Measurements from ENCODE around the gene P4HB. TPM values are rescaled to one million over a fixed set of nuclear protein-coding genes. Genes with fewer than 3 reads are reported as not detected.

Gene P4HB
- total and polyA plus RNA-seq, 12 donors: 244 to 801 (median 332) TPM

- TF ChIP-seq CTCF (IDR thresholded peaks at IDR 0.05): no peak
Observed at GRCh38 chr17:81814748-81815645, 45.3 kb downstream of the P4HB start.

GRCh38 chr17:81813861-81814683, 46.3 kb downstream of the P4HB start:
- ATAC-seq (no peak), DNase-seq (no peak)
- no peaks in the 10 kb centered on the region for H3K36me3 ChIP-seq
- no peaks in the 10 kb centered on the region for H3K9me3 ChIP-seq
- H3K27me3 ChIP-seq: peaks cover 0 to 36% (median 20%) of the 10 kb centered on the region in 7 donors
- 88 to 89% methylated on average over 37 to 40 of the region's 41 CpGs for WGBS, 2 donors
- H3K4me3 ChIP-seq: no peak overlapping the region
- intact Hi-C loops (cut with DNase I): no loop called here
- no peak for TF ChIP-seq CTCF (IDR thresholded peaks at IDR 0.05)
- no peak overlapping the region for H3K27ac ChIP-seq
- no peaks in the 10 kb centered on the region for H3K4me1 ChIP-seq

More at GRCh38 chr17:81814748-81815645, 45.3 kb downstream of the P4HB start:
- H3K36me3 ChIP-seq: no peaks in the 10 kb centered on the region
- ATAC-seq (no peak), DNase-seq (no peak)
- H3K27me3 ChIP-seq: peaks cover 0 to 33% (median 16%) of the 10 kb centered on the region in 7 donors
- 72 to 80% methylated on average over 19 to 23 of the region's 24 CpGs for WGBS, 2 donors
- H3K9me3 ChIP-seq: no peaks in the 10 kb centered on the region
- H3K4me1 ChIP-seq: no peaks in the 10 kb centered on the region
- no peak overlapping the region for H3K4me3 ChIP-seq
- H3K27ac ChIP-seq: no peak overlapping the region
- intact Hi-C loops (cut with DNase I): no loop called here

- intact Hi-C loops (cut with DNase I): no loop called here
- Histone ChIP-seq H3K36me3 (no peaks in the 10 kb centered on the region), H3K9me3 (no peaks in the 10 kb centered on the region), H3K4me1 (no peaks in the 10 kb centered on the region), H3K4me3 (no peak overlapping the region), H3K27me3 (peaks cover 0 to 41% (median 20%) of the 10 kb centered on the region in 7 donors), H3K27ac (no peak overlapping the region)
- TF ChIP-seq CTCF (IDR thresholded peaks at IDR 0.05): no peak
- DNase-seq (no peak), ATAC-seq (no peak)
- WGBS, 2 donors: 90% methylated on average over 15 of the region's 15 CpGs
Observed at GRCh38 chr17:81813371-81813684, 47.0 kb downstream of the P4HB start.

GRCh38 chr17:81812571-81813370, 47.6 kb downstream of the P4HB start:
- Histone ChIP-seq H3K27me3 (peaks cover 0 to 46% (median 24%) of the 10 kb centered on the region in 7 donors), H3K36me3 (no peaks in the 10 kb centered on the region), H3K4me1 (no peaks in the 10 kb centered on the region), H3K4me3 (no peak overlapping the region), H3K27ac (no peak overlapping the region), H3K9me3 (no peaks in the 10 kb centered on the region)
- intact Hi-C loops (cut with DNase I): no loop called here
- DNase-seq (no peak), ATAC-seq (no peak)
- no peak for TF ChIP-seq CTCF (IDR thresholded peaks at IDR 0.05)
- WGBS, 2 donors: 82 to 87% methylated on average over 45 of the region's 45 CpGs

All from heart right ventricle (tissue), 16 donors.